Nephron (organoid): ENCODE data around the gene SLC38A1.
A peak's percentile ranks its signal among the peaks of the same experiment; 100 is the strongest.

Experiments
- H3K27ac Mint-ChIP-seq, 3 experiments: 2 replicates each; pipeline ENCODE4 v1.8.0; 2020; ENCODE audit warnings: mixed read lengths in 3 of 3, mild to moderate bottlenecking in 2 of 3, moderate library complexity in 1 of 3
- H3K27me3 Mint-ChIP-seq: 2 replicates; pipeline ENCODE4 v1.8.0; 2021; ENCODE audit warnings: low read depth, mild to moderate bottlenecking, moderate library complexity, mixed read lengths
- H3K36me3 Mint-ChIP-seq: 2 replicates; pipeline ENCODE4 v1.8.0; 2020; ENCODE audit warnings: low read depth, mixed read lengths
- H3K4me1 Mint-ChIP-seq: 2 replicates; pipeline ENCODE4 v1.8.0; 2020; ENCODE audit warnings: mixed read lengths
- H3K4me3 Mint-ChIP-seq, 3 experiments: 2 replicates each; pipeline ENCODE4 v1.8.0; 2020; ENCODE audit warnings: mild to moderate bottlenecking in 3 of 3, mixed read lengths in 3 of 3, moderate library complexity in 2 of 3
- H3K9me3 Mint-ChIP-seq: 2 replicates; pipeline ENCODE4 v1.8.0; 2020; ENCODE audit warnings: mixed read lengths
- TF ChIP-seq, protein P1 (sequence below), 3 experiments: fragments of 200-600 bp; sonication (generic); IDR thresholded peaks; one replicate each; pipeline ENCODE4 v1.5.0; 2021; ENCODE audit warnings: antibody characterized with exemption in 3 of 3; ENCODE audit not compliant: unreplicated experiment in 3 of 3

The SLC38A1 gene

DNA sequence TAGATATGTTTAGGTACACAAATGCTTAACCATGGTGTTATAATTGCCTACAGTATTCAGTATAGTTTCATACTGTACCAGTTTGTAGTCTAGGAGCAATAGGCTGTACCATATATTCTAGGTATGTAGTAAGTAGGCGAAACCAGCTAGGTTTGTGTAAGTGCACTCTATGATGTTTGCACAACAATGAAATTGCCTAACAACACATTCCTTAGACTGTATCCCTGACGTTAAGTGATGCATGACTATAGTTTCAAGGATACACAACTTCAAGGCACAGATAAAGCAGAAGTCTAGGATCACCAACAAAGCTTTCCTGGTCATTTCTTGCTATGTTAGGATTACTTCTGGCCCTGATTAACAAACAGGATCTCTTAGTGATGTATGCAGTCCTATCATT is 135.1 kb downstream of the SLC38A1 start:
- TF ChIP-seq, protein P1, sequence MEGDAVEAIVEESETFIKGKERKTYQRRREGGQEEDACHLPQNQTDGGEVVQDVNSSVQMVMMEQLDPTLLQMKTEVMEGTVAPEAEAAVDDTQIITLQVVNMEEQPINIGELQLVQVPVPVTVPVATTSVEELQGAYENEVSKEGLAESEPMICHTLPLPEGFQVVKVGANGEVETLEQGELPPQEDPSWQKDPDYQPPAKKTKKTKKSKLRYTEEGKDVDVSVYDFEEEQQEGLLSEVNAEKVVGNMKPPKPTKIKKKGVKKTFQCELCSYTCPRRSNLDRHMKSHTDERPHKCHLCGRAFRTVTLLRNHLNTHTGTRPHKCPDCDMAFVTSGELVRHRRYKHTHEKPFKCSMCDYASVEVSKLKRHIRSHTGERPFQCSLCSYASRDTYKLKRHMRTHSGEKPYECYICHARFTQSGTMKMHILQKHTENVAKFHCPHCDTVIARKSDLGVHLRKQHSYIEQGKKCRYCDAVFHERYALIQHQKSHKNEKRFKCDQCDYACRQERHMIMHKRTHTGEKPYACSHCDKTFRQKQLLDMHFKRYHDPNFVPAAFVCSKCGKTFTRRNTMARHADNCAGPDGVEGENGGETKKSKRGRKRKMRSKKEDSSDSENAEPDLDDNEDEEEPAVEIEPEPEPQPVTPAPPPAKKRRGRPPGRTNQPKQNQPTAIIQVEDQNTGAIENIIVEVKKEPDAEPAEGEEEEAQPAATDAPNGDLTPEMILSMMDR (IDR thresholded peaks at IDR 0.05; ENCODE audit: unreplicated experiment in 3 of 3) = no peak
- peak overlapping the region in 2 of 3 experiments; percentile 8 to 26 for H3K27ac Mint-ChIP-seq
- peaks cover 3% of the 10 kb centered on the region for H3K27me3 Mint-ChIP-seq
- no peaks in the 10 kb centered on the region for H3K36me3 Mint-ChIP-seq
- H3K9me3 Mint-ChIP-seq = no peaks in the 10 kb centered on the region
- H3K4me1 Mint-ChIP-seq = peaks cover 13% of the 10 kb centered on the region
- no peak overlapping the region for H3K4me3 Mint-ChIP-seq
